Cardiac fibroblast (primary cell): ENCODE measurements around the gene ICAM3.
"Not testable (repeated sequence)": the region's sequence is repeated elsewhere in the genome, so short reads cannot be mapped to it uniquely, and the experiment has no call there.

Source experiments
- DNase-seq, 2 donors: peaks; one replicate each; pipeline versions ENCODE4 v3.0.0 to v3.0.0-alpha.2; 2010; ENCODE audit warnings: low read depth in 2 of 2
- H3K4me3 ChIP-seq, 2 donors: replicated peaks in 1 of 2; 1 replicate in 1 of 2; 2 replicates in 1 of 2; pipeline ENCODE4 v1.5.1; 2011; ENCODE audit warnings: low read depth in 2 of 2, low read length in 2 of 2, mild to moderate bottlenecking in 2 of 2, moderate library complexity in 1 of 2
- CTCF ChIP-seq: IDR thresholded peaks from one replicate; pipeline ENCODE4 v1.5.1; 2011; ENCODE audit warnings: low read depth, mild to moderate bottlenecking, low read length, inconsistent platforms

The ICAM3 gene

GRCh38 chr19:10374931-10375330 is 35.5 kb upstream of the ICAM3 start:
- DNase-seq: no peak

GRCh38 chr19:10372690-10373089 is 33.3 kb upstream of the ICAM3 start:
- no peak overlapping the region for H3K4me3 ChIP-seq
- no peak for TF ChIP-seq CTCF
- no peak for DNase-seq

More at GRCh38 chr19:10374931-10375330, 35.5 kb upstream of the ICAM3 start:
- no peak overlapping the region for H3K4me3 ChIP-seq
- TF ChIP-seq CTCF: no peak

- TF ChIP-seq CTCF: no peak
- H3K4me3 ChIP-seq: no peak overlapping the region
- DNase-seq: no peak
Observed at GRCh38 chr19:10368101-10368803, 28.8 kb upstream of the ICAM3 start.

GRCh38 chr19:10366950-10367512 is 27.6 kb upstream of the ICAM3 start:
- H3K4me3 ChIP-seq, DNase-seq: not testable (repeated sequence)

- H3K4me3 ChIP-seq: no peak overlapping the region
- no peak for TF ChIP-seq CTCF
- no peak for DNase-seq
Observed at GRCh38 chr19:10365518-10365917, 26.1 kb upstream of the ICAM3 start.

- TF ChIP-seq CTCF: no peak
- DNase-seq: no peak
- H3K4me3 ChIP-seq: no peak overlapping the region
Observed at GRCh38 chr19:10364644-10365043, 25.2 kb upstream of the ICAM3 start.

- DNase-seq: no peak
- no peak overlapping the region for H3K4me3 ChIP-seq
- TF ChIP-seq CTCF: no peak
Observed at GRCh38 chr19:10363789-10364281, 24.4 kb upstream of the ICAM3 start.
